Endothelial cell (in vitro differentiated cells): ENCODE data around the gene RAB1A. TPM values are rescaled to one million over a fixed set of nuclear protein-coding genes. Genes with fewer than 3 reads are reported as not detected.

Experiments
- DNase-seq: peaks from one replicate; pipeline ENCODE4 v3.0.0; 2021; ENCODE audit warnings: low spot score
- H3K27ac Mint-ChIP-seq: one replicate; pipeline ENCODE4 v1.8.0; 2021; ENCODE audit warnings: mixed read lengths, inconsistent platforms; ENCODE audit not compliant: unreplicated experiment
- H3K27me3 Mint-ChIP-seq: one replicate; pipeline ENCODE4 v1.8.0; 2021; ENCODE audit warnings: mild to moderate bottlenecking, moderate library complexity, mixed read lengths, inconsistent platforms; ENCODE audit not compliant: unreplicated experiment
- H3K36me3 Mint-ChIP-seq: one replicate; pipeline ENCODE4 v1.8.0; 2021; ENCODE audit warnings: mild to moderate bottlenecking, low read depth, mixed read lengths, inconsistent platforms; ENCODE audit not compliant: unreplicated experiment
- H3K4me1 Mint-ChIP-seq: one replicate; pipeline ENCODE4 v1.8.0; 2021; ENCODE audit warnings: mild to moderate bottlenecking, mixed read lengths, inconsistent platforms; ENCODE audit not compliant: unreplicated experiment
- H3K4me3 Mint-ChIP-seq: one replicate; pipeline ENCODE4 v1.8.0; 2021; ENCODE audit warnings: mild to moderate bottlenecking, mixed read lengths, inconsistent platforms; ENCODE audit not compliant: unreplicated experiment
- H3K9me3 Mint-ChIP-seq: one replicate; pipeline ENCODE4 v1.8.0; 2021; ENCODE audit warnings: mixed read lengths, inconsistent platforms; ENCODE audit not compliant: unreplicated experiment
- total RNA-seq: library from RNA; stranded (reverse); fragmentation: NEBNext Ultra II Directional; extraction: Animal tissue kit (Norgen Biotek cat#: 25700); gene quantifications from one replicate; pipeline ENCODE4 v1.2.1, GENCODE V29; 2021; ENCODE audit not compliant: unreplicated experiment
- TF ChIP-seq, protein P1 (sequence below): fragments of 200-600 bp; sonication (generic); IDR thresholded peaks from one replicate; pipeline ENCODE4 v1.5.0; 2021; ENCODE audit warnings: antibody characterized with exemption; ENCODE audit not compliant: unreplicated experiment

The RAB1A gene
- total RNA-seq, 1 donor from 2014 or later, result 160 TPM

DNA sequence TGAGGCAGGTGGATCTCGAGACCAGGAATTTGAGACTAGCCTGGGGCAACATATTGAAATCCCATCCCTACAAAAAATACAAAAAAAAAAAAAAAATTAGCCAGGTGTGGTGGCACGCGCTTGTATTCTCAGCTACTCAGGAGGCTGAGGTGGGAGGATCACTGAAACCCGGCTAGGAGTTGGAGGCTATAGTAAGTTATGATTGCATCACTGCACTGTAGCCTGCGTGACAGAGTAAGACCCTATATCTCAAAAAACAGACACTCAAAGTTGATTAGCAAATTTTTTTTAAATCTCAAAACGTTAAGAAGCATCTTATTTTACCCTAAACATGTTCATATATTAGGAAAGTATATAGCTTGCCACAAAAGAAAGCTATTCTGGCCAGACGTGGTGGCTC is 7.6 kb downstream of the RAB1A start:
- Mint-ChIP-seq H3K4me1 (peaks cover 18% of the 10 kb centered on the region), H3K4me3 (no peak overlapping the region), H3K27me3 (no peaks in the 10 kb centered on the region), H3K9me3 (no peaks in the 10 kb centered on the region), H3K36me3 (no peaks in the 10 kb centered on the region), H3K27ac (no peak overlapping the region)
- TF ChIP-seq, protein P1, sequence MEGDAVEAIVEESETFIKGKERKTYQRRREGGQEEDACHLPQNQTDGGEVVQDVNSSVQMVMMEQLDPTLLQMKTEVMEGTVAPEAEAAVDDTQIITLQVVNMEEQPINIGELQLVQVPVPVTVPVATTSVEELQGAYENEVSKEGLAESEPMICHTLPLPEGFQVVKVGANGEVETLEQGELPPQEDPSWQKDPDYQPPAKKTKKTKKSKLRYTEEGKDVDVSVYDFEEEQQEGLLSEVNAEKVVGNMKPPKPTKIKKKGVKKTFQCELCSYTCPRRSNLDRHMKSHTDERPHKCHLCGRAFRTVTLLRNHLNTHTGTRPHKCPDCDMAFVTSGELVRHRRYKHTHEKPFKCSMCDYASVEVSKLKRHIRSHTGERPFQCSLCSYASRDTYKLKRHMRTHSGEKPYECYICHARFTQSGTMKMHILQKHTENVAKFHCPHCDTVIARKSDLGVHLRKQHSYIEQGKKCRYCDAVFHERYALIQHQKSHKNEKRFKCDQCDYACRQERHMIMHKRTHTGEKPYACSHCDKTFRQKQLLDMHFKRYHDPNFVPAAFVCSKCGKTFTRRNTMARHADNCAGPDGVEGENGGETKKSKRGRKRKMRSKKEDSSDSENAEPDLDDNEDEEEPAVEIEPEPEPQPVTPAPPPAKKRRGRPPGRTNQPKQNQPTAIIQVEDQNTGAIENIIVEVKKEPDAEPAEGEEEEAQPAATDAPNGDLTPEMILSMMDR, result no peak
- DNase-seq, result no peak

DNA sequence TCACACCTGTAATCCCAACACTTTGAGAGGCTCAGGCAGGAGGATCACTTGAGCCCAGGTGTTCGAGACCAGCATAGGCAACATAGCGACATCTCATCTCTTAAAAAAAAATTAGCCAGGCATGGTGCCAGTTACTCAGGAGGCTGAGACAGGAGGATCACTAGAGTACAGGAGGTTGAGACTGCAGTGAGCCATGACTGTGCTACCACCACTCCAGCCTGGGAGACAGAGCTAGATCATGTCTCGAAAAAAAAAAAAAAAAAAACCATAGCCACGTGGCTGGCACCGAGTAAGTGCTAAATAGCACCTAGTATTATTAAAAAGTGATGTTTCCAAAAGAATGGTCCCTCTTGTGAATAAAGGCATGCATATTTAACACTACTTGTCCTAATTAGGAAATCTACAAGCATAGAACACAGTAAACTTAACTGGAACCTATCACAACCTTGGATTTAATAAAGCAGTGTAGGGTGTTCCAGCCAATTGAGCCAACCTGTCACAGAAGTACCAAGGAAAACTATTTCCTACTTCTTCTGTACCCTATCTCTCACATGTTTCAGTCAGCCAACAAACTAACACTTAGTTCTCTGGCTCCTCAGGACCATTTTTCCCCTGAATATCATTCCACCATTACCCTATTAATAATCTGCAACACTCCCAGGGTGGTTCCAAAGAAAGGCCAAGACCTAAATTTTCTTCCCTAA is 8.8 kb downstream of the RAB1A start:
- no peaks in the 10 kb centered on the region for H3K9me3 Mint-ChIP-seq
- peaks cover 3% of the 10 kb centered on the region for H3K27me3 Mint-ChIP-seq
- no peak overlapping the region for H3K4me3 Mint-ChIP-seq
- no peaks in the 10 kb centered on the region for H3K36me3 Mint-ChIP-seq
- TF ChIP-seq, protein P1, result no peak
- no peak for DNase-seq
- H3K4me1 Mint-ChIP-seq, result peaks cover 18% of the 10 kb centered on the region
- H3K27ac Mint-ChIP-seq, result no peak overlapping the region

DNA sequence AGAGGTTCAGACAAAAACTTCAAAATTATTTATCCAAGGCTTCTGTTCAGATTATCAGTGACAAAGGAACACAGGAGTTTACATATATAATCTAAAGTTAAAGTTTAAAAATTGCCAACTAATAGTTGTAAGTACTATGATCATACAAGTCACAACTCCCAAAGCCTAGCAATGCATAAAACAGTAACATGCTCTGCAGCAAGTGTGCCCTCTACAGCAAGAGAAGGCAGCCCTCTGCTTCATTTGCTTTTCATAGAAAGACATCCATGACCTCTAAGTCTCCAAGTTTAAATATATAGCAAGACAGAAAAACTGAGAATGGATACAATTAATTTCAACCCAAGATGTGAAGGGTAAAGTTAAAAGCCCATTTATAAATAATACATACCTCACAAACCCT is 13.3 kb downstream of the RAB1A start:
- TF ChIP-seq, protein P1, result no peak
- peaks cover 3% of the 10 kb centered on the region for H3K27me3 Mint-ChIP-seq
- no peak overlapping the region for H3K27ac Mint-ChIP-seq
- H3K4me3 Mint-ChIP-seq, result no peak overlapping the region
- H3K36me3 Mint-ChIP-seq, result no peaks in the 10 kb centered on the region
- H3K9me3 Mint-ChIP-seq, result no peaks in the 10 kb centered on the region
- no peak for DNase-seq
- peaks cover 21% of the 10 kb centered on the region for H3K4me1 Mint-ChIP-seq

DNA sequence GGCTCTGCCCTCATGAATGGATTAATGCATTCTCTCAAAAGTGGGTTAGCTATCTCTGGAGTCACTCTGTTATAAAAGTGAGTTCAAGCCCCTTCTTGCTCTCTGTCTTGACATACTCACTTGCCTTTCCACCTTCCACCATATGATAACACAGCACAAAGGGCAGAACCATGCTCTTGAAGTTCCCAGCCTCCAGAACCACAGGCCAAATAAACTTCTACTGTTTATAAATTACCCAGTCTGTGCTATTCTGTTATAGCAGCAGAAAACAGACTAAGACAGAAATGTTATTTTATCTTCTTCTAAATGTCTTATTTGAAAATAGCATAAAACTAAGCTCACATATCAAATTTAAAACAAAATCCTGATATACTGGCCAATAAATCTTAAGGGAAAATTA is 15.0 kb downstream of the RAB1A start:
- peaks cover 17% of the 10 kb centered on the region for H3K4me1 Mint-ChIP-seq
- H3K9me3 Mint-ChIP-seq, result no peaks in the 10 kb centered on the region
- peaks cover 3% of the 10 kb centered on the region for H3K27me3 Mint-ChIP-seq
- no peak overlapping the region for H3K4me3 Mint-ChIP-seq
- no peak for DNase-seq
- H3K36me3 Mint-ChIP-seq, result no peaks in the 10 kb centered on the region
- TF ChIP-seq, protein P1, result no peak
- H3K27ac Mint-ChIP-seq, result no peak overlapping the region

DNA sequence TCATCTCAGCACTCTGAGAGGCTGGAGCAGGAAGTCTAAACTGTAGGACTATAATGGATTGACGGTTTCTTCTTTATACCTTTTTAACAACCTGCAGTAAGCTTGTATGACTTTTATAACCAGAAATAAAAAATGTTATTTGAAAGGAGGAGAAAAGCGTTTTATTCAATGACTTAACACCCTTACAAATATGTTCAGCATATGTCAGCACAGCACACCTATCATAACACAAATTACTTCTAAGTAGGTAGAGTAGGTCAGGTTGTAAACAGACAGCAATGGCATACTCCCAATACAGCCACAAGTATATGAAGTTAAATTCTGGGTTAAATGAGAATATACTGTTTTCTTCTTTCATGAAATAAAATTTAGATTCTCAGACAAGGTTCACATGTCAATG is 16.1 kb downstream of the RAB1A start:
- H3K9me3 Mint-ChIP-seq, result no peaks in the 10 kb centered on the region
- no peaks in the 10 kb centered on the region for H3K36me3 Mint-ChIP-seq
- no peak for DNase-seq
- H3K4me1 Mint-ChIP-seq, result peaks cover 17% of the 10 kb centered on the region
- no peak overlapping the region for H3K27ac Mint-ChIP-seq
- peaks cover 3% of the 10 kb centered on the region for H3K27me3 Mint-ChIP-seq
- TF ChIP-seq, protein P1, result no peak
- no peak overlapping the region for H3K4me3 Mint-ChIP-seq
